NB4 (cell line): ENCODE measurements around the gene ATP12A.

Experiments used
- DNase-seq: peaks from one replicate; pipeline ENCODE4 v3.0.0; 2010; ENCODE audit warnings: low read depth
- H3K4me3 ChIP-seq: one replicate; pipeline ENCODE4 v1.5.1; 2011; ENCODE audit warnings: mild to moderate bottlenecking, low read depth, low read length, moderate library complexity
- MYC ChIP-seq: IDR thresholded peaks from 2 replicates; pipeline ENCODE4 v1.6.1; 2011; ENCODE audit warnings: low read depth, low read length
- POLR2A ChIP-seq: IDR thresholded peaks from 2 replicates; pipeline ENCODE4 v1.6.1; 2011; ENCODE audit warnings: mild to moderate bottlenecking; ENCODE audit not compliant: insufficient read length; ENCODE audit errors: extremely low read depth
- TF ChIP-seq, protein P1 (sequence below): IDR thresholded peaks from one replicate; pipeline ENCODE4 v1.5.1; 2012; ENCODE audit warnings: low read depth, low read length
- TF ChIP-seq, protein P2 (sequence below): IDR thresholded peaks from 2 replicates; pipeline ENCODE4 v1.6.1; 2011; ENCODE audit warnings: low read depth, low read length

Gene ATP12A

DNA sequence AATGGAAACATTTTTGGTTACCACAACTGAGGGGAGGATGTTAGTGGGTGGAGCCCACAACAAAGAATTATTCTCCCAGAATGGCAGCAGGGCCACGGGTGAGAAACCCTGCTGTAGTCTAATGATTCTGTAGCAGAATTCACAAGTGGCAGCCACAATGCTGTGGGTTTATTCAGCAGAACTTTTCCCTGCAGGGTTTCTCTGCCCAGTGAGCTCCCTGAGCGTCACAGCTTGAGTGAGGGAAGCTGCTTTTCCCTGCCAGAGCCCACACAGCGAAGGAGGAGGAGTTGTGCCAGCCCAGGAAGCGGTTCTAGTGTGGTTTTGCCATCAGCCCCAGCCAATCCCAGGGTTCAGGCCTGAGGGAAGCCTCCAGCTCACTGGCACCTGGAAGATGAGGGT lies 4.4 kb downstream of the ATP12A start:
- no peak for TF ChIP-seq MYC
- TF ChIP-seq, protein P1, sequence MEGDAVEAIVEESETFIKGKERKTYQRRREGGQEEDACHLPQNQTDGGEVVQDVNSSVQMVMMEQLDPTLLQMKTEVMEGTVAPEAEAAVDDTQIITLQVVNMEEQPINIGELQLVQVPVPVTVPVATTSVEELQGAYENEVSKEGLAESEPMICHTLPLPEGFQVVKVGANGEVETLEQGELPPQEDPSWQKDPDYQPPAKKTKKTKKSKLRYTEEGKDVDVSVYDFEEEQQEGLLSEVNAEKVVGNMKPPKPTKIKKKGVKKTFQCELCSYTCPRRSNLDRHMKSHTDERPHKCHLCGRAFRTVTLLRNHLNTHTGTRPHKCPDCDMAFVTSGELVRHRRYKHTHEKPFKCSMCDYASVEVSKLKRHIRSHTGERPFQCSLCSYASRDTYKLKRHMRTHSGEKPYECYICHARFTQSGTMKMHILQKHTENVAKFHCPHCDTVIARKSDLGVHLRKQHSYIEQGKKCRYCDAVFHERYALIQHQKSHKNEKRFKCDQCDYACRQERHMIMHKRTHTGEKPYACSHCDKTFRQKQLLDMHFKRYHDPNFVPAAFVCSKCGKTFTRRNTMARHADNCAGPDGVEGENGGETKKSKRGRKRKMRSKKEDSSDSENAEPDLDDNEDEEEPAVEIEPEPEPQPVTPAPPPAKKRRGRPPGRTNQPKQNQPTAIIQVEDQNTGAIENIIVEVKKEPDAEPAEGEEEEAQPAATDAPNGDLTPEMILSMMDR = no peak
- TF ChIP-seq, protein P2, sequence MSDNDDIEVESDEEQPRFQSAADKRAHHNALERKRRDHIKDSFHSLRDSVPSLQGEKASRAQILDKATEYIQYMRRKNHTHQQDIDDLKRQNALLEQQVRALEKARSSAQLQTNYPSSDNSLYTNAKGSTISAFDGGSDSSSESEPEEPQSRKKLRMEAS = no peak
- no peak for TF ChIP-seq POLR2A
- H3K4me3 ChIP-seq = no peak overlapping the region

DNA sequence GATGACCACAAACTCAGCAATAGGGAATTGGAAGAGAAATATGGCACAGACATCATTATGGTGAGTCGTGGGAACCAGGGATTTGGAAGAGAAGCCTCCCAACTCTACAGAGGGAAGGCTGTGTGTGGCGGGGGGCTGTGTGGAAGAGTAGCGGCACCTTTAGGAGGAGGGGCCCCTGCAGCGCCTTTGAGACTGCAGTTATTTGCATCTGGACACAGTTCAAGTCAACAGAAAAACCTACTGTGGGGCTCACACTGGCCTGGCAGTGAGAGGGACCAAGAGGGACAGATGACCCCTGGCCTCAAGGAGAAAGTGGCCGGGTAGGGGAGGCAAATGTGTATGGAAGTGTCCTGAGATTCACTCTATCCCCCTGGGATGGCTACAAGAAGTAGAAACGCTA lies 5.1 kb downstream of the ATP12A start:
- no peak for DNase-seq
- TF ChIP-seq, protein P2 = no peak
- TF ChIP-seq, protein P1 = no peak
- TF ChIP-seq MYC = no peak
- no peak for TF ChIP-seq POLR2A
- no peak overlapping the region for H3K4me3 ChIP-seq

More for the DNA sequence above, 4.4 kb downstream of the ATP12A start:
- DNase-seq = peak; percentile 55

DNA sequence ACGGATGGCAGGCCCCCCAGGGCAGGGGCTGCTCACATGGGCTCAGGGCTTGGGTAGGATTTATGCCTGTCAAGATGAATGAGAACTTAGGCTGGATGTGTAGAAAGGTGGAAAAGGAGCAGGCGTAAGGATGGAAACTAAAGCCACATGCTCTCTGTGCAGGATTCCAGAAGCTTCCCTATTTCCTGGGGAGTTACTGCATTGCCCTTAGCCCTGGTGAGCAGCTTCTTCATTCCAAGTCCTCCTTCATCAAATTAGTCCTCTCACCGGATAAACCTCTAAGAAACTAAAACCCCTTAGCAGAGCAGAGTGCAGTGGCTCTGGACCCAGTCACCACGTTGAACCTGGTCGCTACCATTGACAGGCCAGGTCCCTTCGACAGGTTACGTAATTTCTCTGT lies 7.4 kb downstream of the ATP12A start:
- H3K4me3 ChIP-seq = no peak overlapping the region
- no peak for DNase-seq
- TF ChIP-seq, protein P1 = no peak
- TF ChIP-seq MYC (no peak), POLR2A (no peak)
- TF ChIP-seq, protein P2 = no peak

DNA sequence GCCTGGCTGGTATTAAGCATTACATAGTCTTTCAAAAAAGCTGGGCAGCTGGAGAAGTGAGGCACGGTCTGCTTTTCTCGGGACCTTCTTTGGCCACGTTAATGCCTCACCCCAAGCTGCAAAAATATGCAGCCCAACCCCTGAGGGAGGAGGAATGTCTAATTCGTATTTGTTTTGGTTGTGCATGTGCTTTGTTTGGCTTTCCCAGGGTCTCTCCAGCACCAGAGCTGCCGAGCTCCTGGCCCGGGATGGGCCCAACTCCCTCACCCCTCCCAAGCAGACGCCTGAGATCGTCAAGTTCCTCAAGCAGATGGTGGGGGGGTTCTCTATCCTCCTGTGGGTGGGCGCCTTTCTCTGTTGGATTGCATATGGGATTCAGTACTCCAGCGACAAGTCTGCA lies 7.9 kb downstream of the ATP12A start:
- H3K4me3 ChIP-seq = no peak overlapping the region
- no peak for DNase-seq
- TF ChIP-seq POLR2A = no peak
- TF ChIP-seq, protein P2 = no peak
- TF ChIP-seq, protein P1 = no peak
- no peak for TF ChIP-seq MYC

DNA sequence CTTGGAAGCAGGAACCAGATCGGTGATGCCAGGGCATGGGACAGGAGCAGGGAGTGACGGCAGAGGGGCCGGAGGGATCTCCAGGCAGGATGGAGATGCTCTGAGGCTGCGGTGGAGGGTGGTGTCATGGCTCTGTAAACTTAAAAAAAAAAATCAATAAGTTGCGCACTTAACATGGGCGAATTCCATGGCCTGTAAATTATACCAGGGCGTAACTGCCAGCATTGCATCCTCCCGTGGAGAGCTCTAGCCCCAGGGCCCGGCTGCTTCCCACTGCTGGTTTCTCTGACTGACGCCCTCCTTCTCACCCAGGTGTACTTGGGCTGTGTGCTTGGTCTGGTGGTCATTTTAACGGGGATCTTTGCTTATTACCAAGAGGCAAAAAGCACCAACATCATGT lies 8.7 kb downstream of the ATP12A start:
- TF ChIP-seq POLR2A (no peak), MYC (no peak)
- TF ChIP-seq, protein P1 = no peak
- TF ChIP-seq, protein P2 = no peak
- no peak overlapping the region for H3K4me3 ChIP-seq
- DNase-seq = no peak

DNA sequence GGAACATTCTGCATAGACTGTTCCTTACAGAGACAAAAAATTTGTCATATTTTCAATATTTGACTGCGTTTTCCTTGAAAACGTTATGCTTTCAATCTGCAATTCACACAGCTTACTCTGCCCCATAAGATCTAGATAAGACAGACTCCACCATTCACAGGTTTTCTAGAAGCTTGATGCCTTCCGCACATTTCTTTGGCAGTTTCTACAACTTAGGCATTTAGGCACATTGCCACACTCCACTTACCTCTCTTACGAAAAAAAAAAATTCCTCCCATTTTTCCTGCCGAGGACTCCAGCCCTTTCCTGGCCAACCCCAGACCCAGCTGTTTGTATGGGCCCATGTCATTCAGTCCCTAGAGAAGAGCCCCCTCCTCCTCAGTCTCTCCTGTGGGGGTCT lies 11.2 kb downstream of the ATP12A start:
- H3K4me3 ChIP-seq = no peak overlapping the region
- TF ChIP-seq, protein P1 = no peak
- DNase-seq = no peak
